ENCODE data around the gene KRT14.

- TF ChIP-seq SMC3 (IDR thresholded peaks at IDR 0.05; ENCODE audit: low read depth, low read length) (no peak), MAZ (IDR thresholded peaks at IDR 0.05; ENCODE audit: borderline replicate concordance, low read depth, low read length) (no peak), CTCF (conservative IDR thresholded peaks at IDR 0.05; ENCODE audit: low read depth, low read length) (no peak), POLR2A (IDR thresholded peaks at IDR 0.05; ENCODE audit: low read depth, low read length) (no peak), MAFK (IDR thresholded peaks at IDR 0.05; ENCODE audit: low read depth, low read length) (no peak), RAD21 (IDR thresholded peaks at IDR 0.05; ENCODE audit: low read length) (no peak), ELK1 (IDR thresholded peaks at IDR 0.05; ENCODE audit: borderline replicate concordance, low read depth, low read length) (no peak), MXI1 (IDR thresholded peaks at IDR 0.05; ENCODE audit: borderline replicate concordance, low read depth, low read length) (no peak)
Measured at GRCh38 chr17:41571561-41572434, 14.9 kb downstream of the KRT14 start, which contains the start of gene KRT9.

All from IMR-90 (cell line).